ENCODE measurements around the gene RANBP10.

DNA sequence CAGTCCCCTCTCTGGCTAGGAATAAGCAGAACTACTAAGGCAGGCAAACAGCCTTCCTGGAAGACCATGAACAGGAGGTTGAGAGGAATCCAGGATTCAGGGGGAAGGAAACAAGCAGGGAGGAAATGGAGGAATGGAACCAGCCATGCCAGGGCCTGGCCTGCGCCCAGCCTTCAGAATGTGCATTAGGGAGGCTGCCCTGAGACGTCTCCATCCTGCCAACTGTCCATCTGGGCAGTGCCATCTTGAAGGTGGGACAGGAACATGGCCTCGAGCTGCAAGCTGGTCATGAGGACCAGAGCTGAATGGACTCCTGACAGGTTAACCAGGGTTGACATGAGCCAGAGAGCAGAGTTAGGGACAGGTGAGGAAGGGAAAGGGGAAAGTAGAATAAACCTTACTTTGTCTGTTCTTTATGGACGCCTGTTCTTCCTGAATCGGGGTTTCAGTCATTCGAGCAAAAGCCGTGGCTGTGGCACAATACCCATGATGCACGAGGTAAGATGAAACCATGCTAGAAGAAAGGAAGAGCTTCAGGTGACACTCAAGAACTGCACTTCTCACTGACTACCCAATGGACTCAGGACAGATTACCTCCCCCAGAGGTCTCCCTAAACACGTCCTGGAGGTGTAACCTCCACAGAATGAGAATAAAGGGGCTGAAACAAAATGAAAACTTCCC lies 75.1 kb downstream of the RANBP10 start:
- TF ChIP-seq CTCF (conservative IDR thresholded peaks at IDR 0.05; ENCODE audit: low read length): no peak
- TF ChIP-seq EZH2phosphoT487 (IDR thresholded peaks at IDR 0.05; ENCODE audit: borderline replicate concordance): no peak

All from Loucy (cell line).